ENCODE measurements around the gene CUL2. TPM values are rescaled to one million over a fixed set of nuclear protein-coding genes. Genes with fewer than 3 reads are reported as not detected.

CUL2 gene
- total and polyA plus RNA-seq, 10 of the 15 experiments (the other 5 are each of a cell fraction or from before 2014, with no cell fraction given): 11.9 to 56.5 (median 33.2) TPM

- no peak for TF ChIP-seq POLR2AphosphoS5 (IDR thresholded peaks at IDR 0.05; ENCODE audit: low read length)
- no peak for TF ChIP-seq HSF1 (IDR thresholded peaks at IDR 0.05; ENCODE audit: low read depth, low read length)
- no peak for TF ChIP-seq SREBF1 (IDR thresholded peaks at IDR 0.05; ENCODE audit: low read length)
- no peak for TF ChIP-seq ATF7 (IDR thresholded peaks at IDR 0.05; ENCODE audit: low read depth)
- no peak for TF ChIP-seq MXI1 (IDR thresholded peaks at IDR 0.05; ENCODE audit: low read depth, low read length)
- TF ChIP-seq HDAC6 (IDR thresholded peaks at IDR 0.05; ENCODE audit: unreplicated experiment): no peak
- Histone ChIP-seq H3K4me2 (ENCODE audit: control insufficient read depth, insufficient read depth) (no peak overlapping the region), H3K4me3 (no peak overlapping the region), H2AFZ (ENCODE audit: control insufficient read depth, low read depth, low read length) (no peak overlapping the region), H3K4me1 (ENCODE audit: control insufficient read depth, insufficient read depth, low read length) (no peaks in the 10 kb centered on the region), H3K9ac (ENCODE audit: control insufficient read depth, insufficient read depth, low read length) (no peak overlapping the region), H3K27me3 (replicated peaks in 1 of 2; ENCODE audit: control insufficient read depth in 2 of 2, insufficient read depth in 2 of 2, low read length in 1 of 2) (no peaks in the 10 kb centered on the region), H3K79me2 (ENCODE audit: control insufficient read depth, insufficient read depth, low read length) (no peaks in the 10 kb centered on the region), H3K36me3 (ENCODE audit: control insufficient read depth in 2 of 2, insufficient read depth in 2 of 2, low read length in 1 of 2) (peaks cover 0 to 24% of the 10 kb centered on the region in 2 experiments; a peak in 3 of 4 replicates), H3K9me3 (replicated peaks; ENCODE audit: control insufficient read depth, insufficient read depth, low read length) (no peaks in the 10 kb centered on the region), H4K20me1 (ENCODE audit: control insufficient read depth, insufficient read depth) (no peaks in the 10 kb centered on the region), H3K27ac (ENCODE audit: control insufficient read depth, insufficient read depth) (no peak overlapping the region)
- FAIRE-seq: no peak
- ChIA-PET SMC1A (ENCODE audit: uncharacterized antibody, unreplicated experiment) (interaction anchor here (1.4 to 1.7 kb wide), 2 partner anchors 14 to 48 kb away, joined by 3 to 4 read pairs; no protein-coding TSS in a partner anchor), CTCF (no interaction called here), POLR2A (no interaction called here), RAD21 (ENCODE audit: unreplicated experiment) (no interaction called here)
- 100% methylated on average over 3 of the region's 3 CpGs for WGBS (ENCODE audit: insufficient coverage, insufficient replicate concordance, low lambda C conversion rate, missing lambda C conversion rate)
- intact Hi-C loops (cut with micrococcal nuclease; ENCODE audit: unreplicated experiment) (no loop called here), in situ Hi-C loops (cut with MboI) (no loop called here)
- DNase-seq (ENCODE audit: low read depth, low spot score): no peak
- BruUV-seq (replicated peaks): no TSS peak
- no peak for ATAC-seq
Measured at GRCh38 chr10:35042783-35043182, 47.4 kb downstream of the CUL2 start.

GRCh38 chr10:35041502-35041879, 48.6 kb downstream of the CUL2 start:
- Histone ChIP-seq H3K27ac (ENCODE audit: control insufficient read depth, insufficient read depth) (no peak overlapping the region), H3K9me3 (replicated peaks; ENCODE audit: control insufficient read depth, insufficient read depth, low read length) (no peaks in the 10 kb centered on the region), H4K20me1 (ENCODE audit: control insufficient read depth, insufficient read depth) (no peaks in the 10 kb centered on the region), H2AFZ (ENCODE audit: control insufficient read depth, low read depth, low read length) (no peak overlapping the region), H3K4me1 (ENCODE audit: control insufficient read depth, insufficient read depth, low read length) (no peaks in the 10 kb centered on the region), H3K27me3 (replicated peaks in 1 of 2; ENCODE audit: control insufficient read depth in 2 of 2, insufficient read depth in 2 of 2, low read length in 1 of 2) (no peaks in the 10 kb centered on the region), H3K79me2 (ENCODE audit: control insufficient read depth, insufficient read depth, low read length) (no peaks in the 10 kb centered on the region), H3K4me2 (ENCODE audit: control insufficient read depth, insufficient read depth) (no peak overlapping the region), H3K36me3 (ENCODE audit: control insufficient read depth in 2 of 2, insufficient read depth in 2 of 2, low read length in 1 of 2) (peaks cover 0 to 22% of the 10 kb centered on the region in 2 experiments; a peak in 3 of 4 replicates), H3K4me3 (no peak overlapping the region), H3K9ac (ENCODE audit: control insufficient read depth, insufficient read depth, low read length) (no peak overlapping the region)
- CTCF ChIA-PET: no interaction called here
- 60% methylated on average over 9 of the region's 9 CpGs for WGBS (ENCODE audit: insufficient coverage, insufficient replicate concordance, low lambda C conversion rate, missing lambda C conversion rate)
- SMC1A ChIA-PET (ENCODE audit: uncharacterized antibody, unreplicated experiment): no interaction called here
- DNase-seq (ENCODE audit: low read depth, low spot score) (no peak), ATAC-seq (no peak), FAIRE-seq (no peak)
- intact Hi-C loops (cut with micrococcal nuclease; ENCODE audit: unreplicated experiment): no loop called here
- POLR2A ChIA-PET: no interaction called here
- TF ChIP-seq CEBPZ (IDR thresholded peaks at IDR 0.05; ENCODE audit: low read depth, low read length): no peak
- RAD21 ChIA-PET (ENCODE audit: unreplicated experiment): no interaction called here
- BruUV-seq (replicated peaks): no TSS peak
- in situ Hi-C loops (cut with MboI): no loop called here

Data from GM12878 (cell line).